Measurements from ENCODE around the gene CCND1. TPM values are rescaled to one million over a fixed set of nuclear protein-coding genes. Genes with fewer than 3 reads are reported as not detected.

The CCND1 gene
- total RNA-seq, 1 experiment from 2014 or later, result 579 TPM

DNA sequence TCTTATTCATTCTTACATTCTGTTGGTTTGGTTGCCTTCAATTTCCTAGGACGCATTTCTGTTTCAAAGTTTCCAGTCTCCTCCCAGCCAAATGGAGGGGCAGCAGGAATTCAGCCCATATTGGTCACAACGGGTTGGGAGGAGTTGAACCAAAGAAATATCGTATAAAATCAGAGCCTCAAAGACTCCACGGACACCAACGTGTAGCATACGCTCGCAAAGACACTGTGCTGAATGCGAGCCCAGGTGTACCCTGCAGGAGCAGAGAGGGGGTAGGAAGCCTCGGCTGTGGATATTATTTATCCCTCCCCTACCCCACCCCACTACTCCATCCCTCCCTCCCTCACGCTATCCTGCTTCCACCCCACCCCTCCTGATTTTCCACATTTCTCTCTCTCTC lies 15.5 kb upstream of the CCND1 start:
- Histone ChIP-seq H3K9me3 (replicated peaks) (peaks cover 5% of the 10 kb centered on the region; the same call in 1 of the 2 replicates), H3K4me1 (replicated peaks) (peaks cover 8% of the 10 kb centered on the region), H3K27me3 (replicated peaks) (peaks cover 10% of the 10 kb centered on the region; the same call in 1 of the 2 replicates), H3K27ac (no peak overlapping the region), H3K36me3 (no peaks in the 10 kb centered on the region), H3K4me3 (no peak overlapping the region)
- DNase-seq (ENCODE audit: low read depth in 1 of 2, low spot score in 2 of 2), result no peak

DNA sequence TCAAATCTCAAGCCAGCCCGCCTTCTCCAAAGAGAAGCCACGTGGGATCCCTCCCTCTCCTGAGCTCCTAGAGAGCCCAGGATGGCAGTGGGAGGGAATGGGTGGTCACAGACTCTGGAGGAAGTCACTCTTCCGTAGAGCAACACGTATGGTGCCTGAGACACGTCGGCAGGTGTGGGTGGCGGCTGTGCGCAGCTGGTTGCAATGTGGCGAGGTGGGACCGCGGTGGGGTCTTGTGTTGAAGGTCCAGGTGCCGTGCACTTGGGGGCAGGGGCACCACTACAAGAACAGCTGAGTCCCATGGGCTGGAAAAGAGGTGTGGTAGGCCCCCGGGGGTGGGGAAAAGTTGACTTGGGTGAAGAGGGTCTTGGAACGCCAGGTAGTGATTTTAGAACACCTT lies 13.4 kb upstream of the CCND1 start:
- no peaks in the 10 kb centered on the region for H3K36me3 ChIP-seq
- peaks cover 8% of the 10 kb centered on the region for H3K4me1 ChIP-seq (replicated peaks)
- DNase-seq (ENCODE audit: low read depth in 1 of 2, low spot score in 2 of 2), result peak in 1 of 2 experiments; percentile 65
- peaks cover 6% of the 10 kb centered on the region; the same call in 1 of the 2 replicates for H3K27me3 ChIP-seq (replicated peaks)
- H3K4me3 ChIP-seq, result no peak overlapping the region
- H3K27ac ChIP-seq, result no peak overlapping the region
- H3K9me3 ChIP-seq (replicated peaks), result peaks cover 5% of the 10 kb centered on the region; the same call in 1 of the 2 replicates

DNA sequence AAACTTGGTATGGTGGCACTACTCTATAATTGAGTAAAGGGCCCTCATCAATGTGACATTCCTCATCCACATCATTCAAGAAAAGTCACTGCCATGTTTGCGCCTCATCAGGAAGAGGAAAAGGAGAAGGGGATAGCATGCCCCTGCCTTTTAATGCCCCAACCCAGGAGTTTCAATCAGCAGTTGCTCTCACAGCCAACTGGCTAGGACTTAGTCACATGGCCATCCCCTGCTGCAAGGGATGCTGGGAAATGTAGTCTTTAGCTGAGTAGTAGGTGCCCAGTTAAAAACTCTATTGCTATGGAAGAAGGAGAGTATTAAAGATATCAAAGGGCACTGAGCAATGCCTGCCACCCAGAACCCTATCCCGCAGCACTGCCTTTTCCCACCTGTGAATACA lies 10.9 kb upstream of the CCND1 start:
- DNase-seq (ENCODE audit: low read depth in 1 of 2, low spot score in 2 of 2), result no peak
- no peak overlapping the region for H3K27ac ChIP-seq
- no peaks in the 10 kb centered on the region for H3K27me3 ChIP-seq (replicated peaks)
- no peaks in the 10 kb centered on the region for H3K36me3 ChIP-seq
- H3K9me3 ChIP-seq (replicated peaks), result peaks cover 5% of the 10 kb centered on the region; the same call in 1 of the 2 replicates
- H3K4me1 ChIP-seq (replicated peaks), result no peaks in the 10 kb centered on the region
- H3K4me3 ChIP-seq, result no peak overlapping the region

DNA sequence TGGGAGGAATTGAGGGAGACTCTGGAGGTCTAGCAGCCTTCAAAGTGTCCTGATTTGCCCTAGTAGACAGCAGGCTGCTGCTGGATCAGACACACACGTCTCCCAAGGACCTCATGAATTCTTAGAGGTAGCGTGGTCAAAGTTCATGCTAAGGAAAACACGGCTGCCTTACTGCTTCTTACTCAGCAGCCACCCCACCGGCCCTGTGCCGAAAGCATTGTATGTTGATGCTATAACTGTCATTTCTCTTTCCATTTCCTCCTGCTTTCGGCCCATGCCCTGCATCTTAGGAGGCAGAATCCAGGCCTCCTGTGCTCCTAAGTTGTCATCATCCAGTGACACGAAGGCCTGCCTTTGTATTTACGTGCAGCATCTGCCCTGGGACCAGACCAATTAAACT lies 10.5 kb upstream of the CCND1 start:
- Histone ChIP-seq H3K36me3 (no peaks in the 10 kb centered on the region), H3K27me3 (replicated peaks) (no peaks in the 10 kb centered on the region), H3K4me1 (replicated peaks) (no peaks in the 10 kb centered on the region), H3K9me3 (replicated peaks) (peaks cover 5% of the 10 kb centered on the region; the same call in 1 of the 2 replicates), H3K27ac (no peak overlapping the region), H3K4me3 (no peak overlapping the region)
- DNase-seq (ENCODE audit: low read depth in 1 of 2, low spot score in 2 of 2), result no peak

DNA sequence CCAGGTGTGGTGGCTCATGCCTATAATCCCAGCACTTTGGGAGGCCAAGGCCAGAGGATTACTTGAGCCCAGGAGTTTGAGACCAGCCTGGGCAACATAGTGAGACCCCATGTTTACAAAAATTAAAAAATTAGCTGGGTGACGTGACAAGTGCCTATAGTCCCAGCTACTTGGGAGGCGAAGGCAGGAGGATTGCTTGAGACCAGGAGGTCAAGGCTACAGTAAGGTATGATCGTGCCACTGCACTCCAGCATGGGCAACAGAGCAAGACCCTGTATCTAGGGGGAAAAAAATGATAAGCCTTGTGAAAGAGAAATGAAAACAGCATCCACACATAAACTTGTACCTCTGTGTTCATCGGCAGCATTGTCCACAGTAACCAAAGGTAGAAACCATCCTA lies 8.1 kb upstream of the CCND1 start:
- H3K27me3 ChIP-seq (replicated peaks), result no peaks in the 10 kb centered on the region
- H3K9me3 ChIP-seq (replicated peaks), result peaks cover 18% of the 10 kb centered on the region
- no peak for DNase-seq (ENCODE audit: low read depth in 1 of 2, low spot score in 2 of 2)
- no peak overlapping the region for H3K4me3 ChIP-seq
- no peaks in the 10 kb centered on the region for H3K36me3 ChIP-seq
- peaks cover 12% of the 10 kb centered on the region for H3K4me1 ChIP-seq (replicated peaks)
- no peak overlapping the region for H3K27ac ChIP-seq

DNA sequence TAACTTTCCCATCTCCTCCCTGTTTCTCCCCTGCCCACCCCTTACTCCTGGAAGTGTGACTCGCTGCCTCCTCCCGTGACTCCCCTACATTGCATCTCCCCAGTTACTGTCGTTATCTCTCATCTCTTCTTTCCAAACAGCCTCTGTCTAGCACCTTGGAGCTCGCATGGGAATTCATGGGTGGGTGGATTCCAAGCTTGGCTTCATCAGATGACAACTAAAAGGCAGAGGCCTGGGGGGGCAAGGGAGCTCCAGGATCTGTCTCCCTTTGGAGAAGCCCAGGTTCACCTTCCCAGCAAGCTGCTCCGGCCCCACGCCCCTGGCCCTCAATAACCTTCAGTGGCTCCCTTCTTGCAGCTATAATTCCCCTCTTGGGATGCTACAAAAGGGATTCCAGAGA lies 6.9 kb upstream of the CCND1 start:
- H3K9me3 ChIP-seq (replicated peaks), result peaks cover 18% of the 10 kb centered on the region
- H3K4me3 ChIP-seq, result no peak overlapping the region
- no peaks in the 10 kb centered on the region for H3K36me3 ChIP-seq
- no peak for DNase-seq (ENCODE audit: low read depth in 1 of 2, low spot score in 2 of 2)
- peaks cover 19% of the 10 kb centered on the region for H3K4me1 ChIP-seq (replicated peaks)
- H3K27me3 ChIP-seq (replicated peaks), result no peaks in the 10 kb centered on the region
- H3K27ac ChIP-seq, result no peak overlapping the region

DNA sequence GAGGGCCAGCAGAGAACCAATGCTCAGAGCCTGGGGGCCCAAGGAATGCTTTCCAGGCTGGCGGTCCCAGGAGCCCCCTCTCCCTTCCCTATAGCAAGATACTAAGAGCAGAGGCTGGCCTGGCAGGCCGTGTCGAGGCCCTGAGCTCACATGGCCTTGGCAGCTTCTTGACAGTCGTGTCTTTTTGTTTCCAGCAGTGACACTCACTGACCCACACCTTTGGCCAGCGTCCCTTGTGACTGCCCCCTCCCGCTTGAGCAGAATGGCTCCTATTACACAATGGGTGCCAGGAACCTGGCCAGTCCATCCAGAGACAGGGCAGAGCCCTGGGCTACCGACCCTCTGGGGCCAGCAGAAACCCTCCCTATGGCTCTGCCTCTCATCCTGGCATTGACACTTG lies 6.4 kb upstream of the CCND1 start:
- H3K27me3 ChIP-seq (replicated peaks), result no peaks in the 10 kb centered on the region
- no peaks in the 10 kb centered on the region for H3K36me3 ChIP-seq
- no peak overlapping the region for H3K4me3 ChIP-seq
- H3K4me1 ChIP-seq (replicated peaks), result peaks cover 19% of the 10 kb centered on the region
- H3K27ac ChIP-seq, result no peak overlapping the region
- peaks cover 18% of the 10 kb centered on the region for H3K9me3 ChIP-seq (replicated peaks)
- DNase-seq (ENCODE audit: low read depth in 1 of 2, low spot score in 2 of 2), result no peak

DNA sequence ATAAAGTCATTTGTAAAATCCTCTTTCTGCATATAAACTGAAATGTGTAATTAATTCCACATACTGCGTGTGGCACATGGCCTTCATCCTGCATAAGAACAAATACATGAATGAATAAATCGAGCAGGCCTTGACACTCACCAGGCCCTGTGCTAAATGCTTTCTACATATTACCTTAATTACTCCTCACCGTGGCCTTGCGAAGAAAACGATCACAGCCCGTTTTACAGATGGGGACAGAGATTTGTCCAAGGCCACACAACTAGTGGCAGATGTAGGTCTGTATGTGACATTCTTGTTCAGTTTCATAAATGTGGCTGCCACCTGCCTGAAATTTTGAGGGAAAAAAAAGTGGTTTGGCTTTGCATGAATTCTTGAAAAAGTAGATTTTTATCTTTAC lies 5.8 kb upstream of the CCND1 start:
- no peak for DNase-seq (ENCODE audit: low read depth in 1 of 2, low spot score in 2 of 2)
- Histone ChIP-seq H3K27ac (no peak overlapping the region), H3K9me3 (replicated peaks) (peaks cover 13% of the 10 kb centered on the region), H3K27me3 (replicated peaks) (no peaks in the 10 kb centered on the region), H3K36me3 (no peaks in the 10 kb centered on the region), H3K4me1 (replicated peaks) (peaks cover 25% of the 10 kb centered on the region), H3K4me3 (no peak overlapping the region)

DNA sequence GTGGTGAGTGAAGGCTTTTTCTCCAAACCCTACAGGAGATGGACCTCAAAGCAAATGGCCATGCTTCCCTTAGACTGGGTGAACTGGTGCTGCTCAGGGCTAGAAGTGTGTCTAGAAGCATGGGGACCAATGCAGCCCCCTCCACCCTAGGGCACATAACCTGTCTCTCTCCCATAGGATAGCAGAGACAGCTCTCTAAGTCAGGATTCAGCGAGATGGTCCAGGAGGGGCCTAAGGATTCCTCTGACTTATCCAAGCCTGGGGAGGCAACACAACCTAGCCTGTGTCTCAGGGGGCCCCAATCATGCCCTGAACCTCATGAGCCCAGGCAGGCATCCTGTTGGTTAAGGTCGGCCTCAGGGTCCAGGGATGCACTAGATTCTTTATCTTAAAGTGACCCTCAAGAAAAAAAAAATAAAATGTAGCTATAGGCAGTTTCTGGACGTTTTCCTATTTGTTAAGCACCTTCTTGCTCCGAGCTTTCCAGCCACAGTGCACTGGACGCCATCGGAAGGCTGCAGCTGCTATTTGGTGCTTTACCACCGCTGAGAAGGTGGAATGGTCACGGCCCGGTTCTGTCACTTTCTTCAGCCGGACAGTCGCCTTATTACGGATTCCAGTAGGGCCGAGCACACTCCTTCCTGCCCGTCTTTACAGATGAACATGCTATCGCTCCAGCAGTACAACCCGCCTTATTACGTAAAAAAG lies 5.0 kb upstream of the CCND1 start:
- peaks cover 13% of the 10 kb centered on the region for H3K9me3 ChIP-seq (replicated peaks)
- no peaks in the 10 kb centered on the region for H3K27me3 ChIP-seq (replicated peaks)
- no peak overlapping the region for H3K27ac ChIP-seq
- H3K36me3 ChIP-seq, result peaks cover under 1% of the 10 kb centered on the region; the same call in 1 of the 2 replicates
- H3K4me3 ChIP-seq, result no peak overlapping the region
- peaks cover 31% of the 10 kb centered on the region for H3K4me1 ChIP-seq (replicated peaks)
- no peak for DNase-seq (ENCODE audit: low read depth in 1 of 2, low spot score in 2 of 2)

DNA sequence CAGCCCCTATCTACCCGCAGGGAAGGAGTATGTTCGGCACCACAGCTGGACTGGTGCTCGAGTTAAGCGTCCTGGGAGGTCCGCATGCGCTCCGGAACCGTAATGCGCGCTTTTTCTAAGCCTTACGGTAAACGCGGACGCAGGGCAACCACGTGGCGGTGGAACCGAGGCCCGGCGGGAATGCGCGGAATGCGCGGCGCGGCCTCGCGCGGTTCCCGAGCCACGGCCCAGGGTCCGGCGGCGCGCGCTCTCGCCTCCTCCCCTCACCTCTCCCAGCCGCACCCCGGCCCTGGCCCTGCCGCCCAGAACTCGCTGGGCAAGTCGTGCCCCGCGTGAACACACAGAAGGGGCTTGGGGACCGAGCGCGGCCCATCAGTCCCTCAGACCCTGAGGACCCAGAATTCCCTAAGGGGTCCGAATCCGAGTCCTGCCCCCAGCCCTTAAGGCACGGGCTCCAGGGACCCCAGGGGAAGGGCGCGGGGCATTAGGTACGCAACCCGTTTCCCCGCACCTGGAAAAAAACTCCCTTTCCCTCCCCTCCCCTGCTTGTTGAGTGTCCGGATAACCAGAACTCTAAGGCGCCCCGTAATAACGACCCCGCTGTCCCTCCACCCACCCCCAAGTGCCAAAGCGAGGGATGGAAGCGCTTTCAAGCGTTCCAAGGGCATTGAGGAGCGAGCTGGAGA lies 4.3 kb upstream of the CCND1 start:
- DNase-seq (ENCODE audit: low read depth in 1 of 2, low spot score in 2 of 2), result peak; percentile 78 to 89
- Histone ChIP-seq H3K4me3 (no peak overlapping the region), H3K27me3 (replicated peaks) (no peaks in the 10 kb centered on the region), H3K4me1 (replicated peaks) (peaks cover 34% of the 10 kb centered on the region), H3K9me3 (replicated peaks) (peaks cover 13% of the 10 kb centered on the region), H3K36me3 (peaks cover 5% of the 10 kb centered on the region), H3K27ac (no peak overlapping the region)

DNA sequence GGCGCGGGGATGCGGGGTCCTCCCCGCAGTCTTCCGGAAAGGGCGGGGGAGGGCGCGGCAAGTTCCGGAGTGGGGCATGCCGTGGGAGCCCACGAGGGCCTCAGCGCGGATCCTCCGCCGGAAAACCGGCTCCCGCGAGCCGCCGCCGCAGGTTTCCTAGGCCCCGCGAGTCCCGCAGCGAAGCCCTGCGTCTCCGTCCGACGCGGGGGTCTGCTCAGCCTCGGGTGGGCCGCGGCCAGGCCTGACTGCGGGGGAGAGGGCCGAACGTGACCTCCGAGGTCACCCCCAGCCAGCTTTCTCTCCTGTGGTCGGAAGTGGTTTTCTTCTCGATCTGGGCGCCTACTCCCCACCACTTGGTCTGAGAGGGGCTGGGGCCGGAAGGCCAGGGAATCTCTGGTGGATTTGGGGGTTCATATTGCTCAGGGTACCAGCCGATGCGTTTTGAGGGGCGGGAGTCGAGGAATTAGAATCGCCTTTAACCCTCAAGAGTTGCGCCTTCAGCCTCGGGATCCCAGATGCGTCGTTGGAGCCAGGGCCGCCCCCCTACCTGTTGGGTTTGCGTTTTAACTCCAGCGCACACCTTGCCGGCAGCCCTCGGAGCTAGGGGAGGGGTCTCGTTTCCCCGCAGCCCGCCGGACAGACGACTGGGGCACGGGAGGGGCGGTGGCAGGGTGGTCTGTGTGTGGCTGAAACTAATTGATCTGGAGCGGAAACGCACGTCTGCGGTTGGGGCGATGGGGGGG lies 3.6 kb upstream of the CCND1 start:
- H3K27me3 ChIP-seq (replicated peaks), result no peaks in the 10 kb centered on the region
- H3K4me3 ChIP-seq, result no peak overlapping the region
- H3K4me1 ChIP-seq (replicated peaks), result peaks cover 34% of the 10 kb centered on the region
- DNase-seq (ENCODE audit: low read depth in 1 of 2, low spot score in 2 of 2), result no peak
- H3K9me3 ChIP-seq (replicated peaks), result peaks cover 13% of the 10 kb centered on the region
- H3K36me3 ChIP-seq, result peaks cover 10% of the 10 kb centered on the region
- H3K27ac ChIP-seq, result no peak overlapping the region

DNA sequence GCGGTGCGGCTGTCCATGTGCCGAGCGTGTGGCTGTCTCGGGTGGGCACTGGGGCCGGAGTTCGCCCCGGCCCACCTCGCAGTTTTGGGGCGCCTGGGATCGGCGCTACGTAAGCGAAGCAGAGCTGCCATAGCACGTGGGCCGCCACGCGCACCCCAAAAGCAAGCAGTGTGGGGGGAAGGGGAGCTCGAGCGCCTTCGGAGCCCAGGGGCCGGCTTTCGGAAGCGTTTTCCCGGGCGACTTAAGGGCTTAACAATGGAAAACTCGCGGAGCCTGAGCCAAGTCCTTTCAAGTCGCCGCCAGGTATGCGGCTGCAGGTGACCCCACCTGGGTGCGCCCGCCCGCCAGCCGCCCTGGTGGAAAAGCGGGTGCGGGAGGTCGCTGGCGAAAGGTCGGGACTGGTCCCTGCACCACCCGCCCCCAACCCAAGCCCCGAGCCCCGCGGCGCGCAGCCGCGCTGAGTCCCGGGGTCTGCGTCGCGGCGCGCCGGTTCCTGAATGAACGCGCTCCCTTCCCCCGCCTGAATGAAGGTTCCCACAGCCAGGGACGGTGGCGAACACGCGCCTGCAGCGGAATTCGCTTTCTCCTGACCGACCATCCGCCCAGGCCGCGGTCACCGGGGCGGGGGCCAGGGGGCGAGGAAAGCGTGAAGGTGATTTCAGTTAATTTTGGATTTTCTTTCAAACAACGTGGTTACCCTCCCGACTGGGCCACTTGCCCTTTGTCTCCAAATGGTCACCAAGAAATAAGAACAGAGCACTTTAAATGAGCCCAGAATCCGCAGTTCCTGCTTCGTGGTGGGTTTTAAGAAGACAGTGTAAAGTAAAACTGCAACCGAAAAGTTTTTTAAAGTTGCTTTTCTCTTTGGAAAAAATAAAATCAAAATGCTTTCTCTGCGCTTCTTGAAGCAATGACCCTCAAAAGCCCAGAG lies 2.8 kb upstream of the CCND1 start:
- peak overlapping the region; percentile 95 for H3K4me3 ChIP-seq
- DNase-seq (ENCODE audit: low read depth in 1 of 2, low spot score in 2 of 2), result peak; percentile 89 to 98
- H3K27ac ChIP-seq, result peak overlapping the region; percentile 85
- H3K27me3 ChIP-seq (replicated peaks), result no peaks in the 10 kb centered on the region
- peaks cover 19% of the 10 kb centered on the region for H3K36me3 ChIP-seq
- H3K9me3 ChIP-seq (replicated peaks), result peaks cover 13% of the 10 kb centered on the region
- peaks cover 38% of the 10 kb centered on the region for H3K4me1 ChIP-seq (replicated peaks)

Measured in SJSA1 (cell line).